Adipocyte (in vitro differentiated cells): Measurements from ENCODE around the gene MBD3L4.
A peak's percentile ranks its signal among the peaks of the same experiment; 100 is the strongest.
"Not testable (repeated sequence)": the region's sequence is repeated elsewhere in the genome, so short reads cannot be mapped to it uniquely, and the experiment has no call there.

ENCODE experiments used
- DNase-seq: peaks from one replicate; pipeline ENCODE4 v3.0.0-alpha.2; 2015; ENCODE audit warnings: low read depth
- H3K27me3 ChIP-seq: replicated peaks from 2 replicates; pipeline ENCODE4 v1.7.0; 2013; ENCODE audit warnings: mild to moderate bottlenecking, low read length, moderate library complexity; ENCODE audit not compliant: control insufficient read depth, insufficient read depth
- H3K36me3 ChIP-seq: 2 replicates; pipeline ENCODE4 v1.7.0; 2013; ENCODE audit warnings: low read length, mild to moderate bottlenecking, moderate library complexity; ENCODE audit not compliant: control insufficient read depth, insufficient read depth, severe bottlenecking
- H3K4me1 ChIP-seq: 2 replicates; pipeline ENCODE4 v1.7.0; 2013; ENCODE audit warnings: mild to moderate bottlenecking, low read length, moderate library complexity; ENCODE audit not compliant: control insufficient read depth, insufficient read depth
- H3K4me3 ChIP-seq: 2 replicates; pipeline ENCODE4 v1.7.0; 2013; ENCODE audit warnings: mild to moderate bottlenecking, low read length, moderate library complexity
- H3K9ac ChIP-seq: 2 replicates; pipeline ENCODE4 v1.7.0; 2013; ENCODE audit warnings: mild to moderate bottlenecking, low read length, moderate library complexity
- H3K9me3 ChIP-seq: 2 replicates; pipeline ENCODE4 v1.7.0; 2013; ENCODE audit warnings: mild to moderate bottlenecking, low read length, moderate library complexity; ENCODE audit not compliant: control insufficient read depth

MBD3L4 gene

DNA sequence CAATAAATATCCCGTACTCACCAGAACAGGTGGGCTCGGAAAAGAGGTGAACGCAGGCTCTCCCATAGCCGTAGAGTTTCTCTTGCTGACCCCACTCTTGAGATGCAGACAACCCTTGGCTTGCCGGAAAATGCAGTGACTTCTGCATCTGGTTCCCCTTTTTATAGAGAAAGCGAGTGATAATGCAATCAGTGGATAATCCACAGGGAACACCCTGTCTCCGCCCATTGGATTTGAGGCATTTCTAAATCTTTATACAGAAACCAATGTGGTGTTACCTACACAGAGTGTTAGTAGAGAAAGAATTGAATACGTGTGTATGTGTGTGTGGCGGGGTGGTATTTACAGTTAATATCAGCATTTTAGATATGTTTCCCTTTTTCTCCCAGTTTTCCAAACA lies at the start of gene MBD3L4:
Gene MBD3L4 (minus strand): TSS at position 101 of the 400 bp plus-strand sequence. CDS start 35 bp downstream, at position 66.
- H3K27me3 ChIP-seq, H3K36me3 ChIP-seq, H3K4me1 ChIP-seq, H3K9me3 ChIP-seq, H3K9ac ChIP-seq, H3K4me3 ChIP-seq, DNase-seq: not testable (repeated sequence)

- no peaks in the 10 kb centered on the region for H3K27me3 ChIP-seq
- no peak overlapping the region for H3K9ac ChIP-seq
- H3K4me3 ChIP-seq = no peak overlapping the region
- peaks cover 63% of the 10 kb centered on the region for H3K9me3 ChIP-seq
- no peaks in the 10 kb centered on the region for H3K4me1 ChIP-seq
- DNase-seq = no peak
- H3K36me3 ChIP-seq = peaks cover 25% of the 10 kb centered on the region
Measured at GRCh38 chr19:7088999-7089398, 49.0 kb upstream of the MBD3L4 start.

- Histone ChIP-seq H3K4me3 (peak overlapping the region; percentile 74), H3K9me3 (peaks cover 100% of the 10 kb centered on the region), H3K4me1 (no peaks in the 10 kb centered on the region), H3K27me3 (no peaks in the 10 kb centered on the region), H3K9ac (no peak overlapping the region), H3K36me3 (peaks cover 73% of the 10 kb centered on the region)
- DNase-seq = no peak
Measured at GRCh38 chr19:7083076-7083956, 43.3 kb upstream of the MBD3L4 start.

DNA sequence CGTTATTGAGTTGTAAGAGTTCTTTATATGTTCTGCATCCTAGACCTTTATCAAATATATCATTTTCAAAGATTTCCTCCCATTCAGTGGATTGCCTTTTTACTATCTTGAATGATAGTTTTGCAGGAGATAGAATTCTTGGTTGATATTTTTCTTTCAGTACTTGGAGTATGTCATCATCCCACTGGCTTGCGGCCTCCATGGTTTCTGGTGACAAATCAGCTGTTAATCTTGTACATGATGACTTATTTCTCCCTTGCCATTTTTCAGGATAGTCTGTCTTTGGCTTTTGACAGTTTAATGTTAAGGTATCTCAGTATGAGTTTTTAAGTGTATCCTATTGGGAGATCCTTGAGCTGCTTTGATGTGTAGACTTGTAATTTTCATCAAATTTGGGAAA lies 38.0 kb upstream of the MBD3L4 start:
- Histone ChIP-seq H3K4me3 (peak overlapping the region; percentile 56), H3K4me1 (no peaks in the 10 kb centered on the region), H3K9ac (no peak overlapping the region), H3K9me3 (peaks cover 74% of the 10 kb centered on the region), H3K27me3 (no peaks in the 10 kb centered on the region), H3K36me3 (peaks cover 97% of the 10 kb centered on the region)
- DNase-seq = no peak

GRCh38 chr19:7076151-7076550 lies 36.2 kb upstream of the MBD3L4 start:
- peaks cover 58% of the 10 kb centered on the region for H3K9me3 ChIP-seq

GRCh38 chr19:7074705-7075282 lies 34.8 kb upstream of the MBD3L4 start:
- Histone ChIP-seq H3K27me3 (no peaks in the 10 kb centered on the region), H3K36me3 (peaks cover 84% of the 10 kb centered on the region), H3K4me3 (no peak overlapping the region), H3K9me3 (peaks cover 45% of the 10 kb centered on the region), H3K9ac (no peak overlapping the region), H3K4me1 (peaks cover 7% of the 10 kb centered on the region)
- no peak for DNase-seq

More at GRCh38 chr19:7076151-7076550, 36.2 kb upstream of the MBD3L4 start:
- Histone ChIP-seq H3K27me3 (no peaks in the 10 kb centered on the region), H3K4me1 (no peaks in the 10 kb centered on the region), H3K4me3 (no peak overlapping the region), H3K36me3 (peaks cover 93% of the 10 kb centered on the region), H3K9ac (no peak overlapping the region)
- no peak for DNase-seq

DNA sequence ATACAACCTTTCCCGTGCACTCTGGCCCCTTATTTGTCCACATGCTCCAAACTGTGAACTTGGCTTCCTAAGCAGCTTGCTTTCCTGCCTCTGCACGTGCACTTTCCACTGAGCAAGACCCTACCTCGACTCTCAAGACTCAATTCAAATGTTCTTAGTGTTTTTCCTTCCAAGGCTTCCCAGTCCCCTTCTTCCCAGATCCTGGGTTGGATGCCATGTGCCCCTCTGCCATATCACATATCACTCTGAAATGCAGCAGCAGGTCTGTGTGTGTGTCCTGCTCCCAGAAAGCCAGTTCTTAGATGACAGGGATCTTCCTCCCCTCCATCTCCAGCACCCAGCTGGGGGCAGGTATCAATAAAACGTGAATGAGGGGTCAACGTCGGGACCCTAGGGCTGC lies 32.6 kb upstream of the MBD3L4 start:
- Histone ChIP-seq H3K4me1 (peaks cover 7% of the 10 kb centered on the region), H3K9ac (no peak overlapping the region), H3K36me3 (peaks cover 61% of the 10 kb centered on the region), H3K4me3 (no peak overlapping the region), H3K27me3 (no peaks in the 10 kb centered on the region), H3K9me3 (peaks cover 22% of the 10 kb centered on the region)
- no peak for DNase-seq

DNA sequence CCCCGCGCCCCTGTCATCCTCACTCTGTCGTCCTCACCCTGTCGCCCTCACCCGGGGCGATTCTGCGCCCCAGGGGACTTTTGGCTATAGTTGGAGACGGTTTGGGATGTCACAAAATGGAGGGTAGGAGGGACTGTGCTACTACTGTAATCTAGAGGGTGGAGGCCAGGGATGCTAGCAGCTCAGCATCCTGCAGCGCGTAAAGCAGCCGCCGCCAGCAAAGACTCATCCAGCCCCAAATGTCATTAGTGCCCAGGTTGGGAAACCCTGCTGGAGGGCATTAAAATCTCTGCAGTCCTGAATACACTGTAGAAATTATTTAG lies 29.9 kb upstream of the MBD3L4 start:
- Histone ChIP-seq H3K4me3 (peak overlapping the region; percentile 94), H3K9ac (peak overlapping the region; percentile 93), H3K4me1 (peaks cover 7% of the 10 kb centered on the region), H3K27me3 (no peaks in the 10 kb centered on the region), H3K9me3 (peaks cover 3% of the 10 kb centered on the region), H3K36me3 (peaks cover 34% of the 10 kb centered on the region)
- DNase-seq = peak; percentile 27

DNA sequence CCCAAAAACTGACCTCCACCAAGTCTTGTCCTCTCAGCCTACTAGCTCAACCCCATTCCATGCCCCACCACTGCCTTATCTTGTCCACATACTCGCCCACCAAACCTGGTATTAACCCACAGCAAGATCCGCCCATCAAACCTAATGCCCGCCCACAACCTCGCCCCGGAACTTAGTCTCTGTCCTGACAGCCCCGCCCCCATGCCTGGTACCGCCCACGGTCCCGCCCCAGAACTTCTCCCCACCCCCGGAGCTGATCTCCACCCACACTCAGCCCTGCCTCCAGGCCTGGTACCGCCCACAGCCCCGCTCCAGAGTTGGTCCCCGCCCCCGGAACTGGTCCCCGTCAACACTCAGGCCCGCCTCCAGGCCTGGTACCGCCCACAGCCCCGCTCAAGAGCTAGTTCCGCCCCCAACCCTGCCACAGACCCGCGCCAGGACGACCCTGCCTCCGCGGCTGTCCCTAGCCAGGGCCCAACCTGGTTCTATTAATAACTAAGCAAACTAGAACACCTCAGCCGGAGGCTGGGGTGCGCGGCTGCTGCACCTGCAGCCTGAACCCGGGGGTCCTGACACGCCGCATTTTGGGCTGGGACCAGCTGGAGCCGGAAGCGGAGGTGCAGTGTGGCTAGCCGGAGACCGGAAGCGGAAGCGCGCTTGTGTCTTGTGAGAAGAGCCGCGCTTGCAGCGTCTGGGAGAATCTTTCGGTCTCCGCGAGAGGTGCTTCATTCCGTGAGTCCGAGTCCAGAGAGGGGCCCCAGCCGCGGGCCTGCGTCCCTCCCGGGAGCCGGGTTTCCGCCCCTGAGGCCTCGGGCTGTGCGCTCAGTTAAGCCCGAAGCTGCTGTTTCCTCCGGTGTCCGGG lies 29.3 kb upstream of the MBD3L4 start, which contains the start of gene ZNF557:
Gene ZNF557 (plus strand): TSS at position 662 of the 862 bp plus-strand sequence. CDS start 5,372 bp downstream, outside the sequence.
- peak; percentile 99 for DNase-seq
- H3K4me3 ChIP-seq = peak within 1 kb of the TSS; percentile 94
- peaks cover 7% of the 10 kb centered on the region for H3K4me1 ChIP-seq
- H3K9ac ChIP-seq = peak within 1 kb of the TSS; percentile 93
- H3K36me3 ChIP-seq = peaks cover 30% of the 10 kb centered on the region
- H3K9me3 ChIP-seq = peaks cover 3% of the 10 kb centered on the region
- no peaks in the 10 kb centered on the region for H3K27me3 ChIP-seq

- peaks cover 25% of the 10 kb centered on the region for H3K36me3 ChIP-seq
- H3K27me3 ChIP-seq = no peaks in the 10 kb centered on the region
- no peak overlapping the region for H3K4me3 ChIP-seq
- peaks cover 3% of the 10 kb centered on the region for H3K9me3 ChIP-seq
- peaks cover 7% of the 10 kb centered on the region for H3K4me1 ChIP-seq
- H3K9ac ChIP-seq = no peak overlapping the region
- no peak for DNase-seq
Measured at GRCh38 chr19:7068599-7068998, 28.6 kb upstream of the MBD3L4 start.

DNA sequence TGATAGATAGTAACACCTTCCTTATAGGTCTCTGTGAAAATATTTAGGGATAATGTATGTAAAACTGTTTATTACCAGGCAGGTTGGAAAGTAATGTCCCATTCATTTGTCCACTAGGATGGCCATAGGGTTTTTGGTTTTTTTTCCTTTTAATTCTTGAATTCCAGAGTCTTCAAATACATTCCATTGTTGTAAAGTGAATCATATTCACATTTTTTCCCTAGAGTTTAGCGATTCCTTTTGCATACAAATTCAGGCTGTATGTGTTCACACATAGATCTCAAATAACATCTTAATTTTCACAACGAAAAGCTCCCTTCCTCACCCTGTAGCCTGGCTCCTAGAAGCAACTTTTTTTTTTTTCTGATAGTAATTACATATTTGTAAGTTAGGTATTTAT lies 27.7 kb upstream of the MBD3L4 start:
- Histone ChIP-seq H3K4me1 (peaks cover 7% of the 10 kb centered on the region), H3K9ac (no peak overlapping the region), H3K9me3 (peaks cover 3% of the 10 kb centered on the region), H3K4me3 (no peak overlapping the region), H3K27me3 (no peaks in the 10 kb centered on the region), H3K36me3 (peaks cover 16% of the 10 kb centered on the region)
- peak; percentile 60 for DNase-seq
